H1 (cell line): ENCODE data around the gene ZNF695. TPM values are rescaled to one million over a fixed set of nuclear protein-coding genes. Genes with fewer than 3 reads are reported as not detected.

Experiments
- CTBP2 ChIP-seq: IDR thresholded peaks from 2 replicates; pipeline ENCODE4 v1.7.0; 2011; ENCODE audit warnings: borderline replicate concordance, mild to moderate bottlenecking, moderate library complexity, mixed read lengths, low read length; ENCODE audit not compliant: insufficient read depth, insufficient read length
- polyA plus RNA-seq, 7 experiments: library from polyadenylated mRNA; depleted of rRNA in 3 of 7; stranded (reverse) in 5 of 7; unstranded in 2 of 7; fragments of >200 nt in 5 of 7; fragments of 200-250 nt in 2 of 7; gene quantifications; 1 replicate in 5 of 7; 2 replicates in 1 of 7; 4 replicates in 1 of 7; pipeline versions ENCODE4 v1.2.1 to v1.2.3, GENCODE V29; 2011 to 2013; ENCODE audit warnings: missing spikeins in 2 of 7, mixed read lengths in 2 of 7
- total RNA-seq: library from RNA; stranded (reverse); fragmentation: NEBNext Ultra II Directional; extraction: Animal tissue kit (Norgen Biotek cat#: 25700); gene quantifications from 2 replicates; pipeline ENCODE4 v1.2.1, GENCODE V29; 2021

The ZNF695 gene
- total and polyA plus RNA-seq, 2 of the 8 experiments (the other 6 are each of a cell fraction or from before 2014, with no cell fraction given), result 9.2 to 27.0 TPM

DNA sequence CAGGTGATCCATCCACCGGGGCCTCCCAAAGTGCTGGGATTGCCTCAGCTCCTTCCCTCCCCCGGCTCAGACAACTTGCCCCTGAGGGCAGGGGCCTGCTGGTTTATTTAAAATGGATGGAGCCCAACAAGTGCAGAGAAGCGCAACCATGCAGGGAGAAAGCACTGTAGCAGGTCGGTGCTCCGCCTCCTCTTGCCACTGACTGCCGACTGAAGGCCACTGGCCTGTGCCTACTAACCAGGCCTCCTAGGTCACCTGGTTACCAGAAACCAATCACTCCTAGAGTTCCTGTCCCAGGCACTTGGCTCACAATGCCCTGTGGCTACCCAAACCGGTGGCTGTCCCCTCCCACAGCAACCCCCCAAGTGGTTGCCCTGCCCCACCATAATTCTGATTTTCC lies 35.9 kb downstream of the ZNF695 start (continued):
- TF ChIP-seq CTBP2, result no peak
